ENCODE results near the gene RNU6-9. TPM values are rescaled to one million over a fixed set of nuclear protein-coding genes. Genes with fewer than 3 reads are reported as not detected.

Gene RNU6-9
- total RNA-seq, 1 donor: not detected

- H3K79me2 ChIP-seq (ENCODE audit: insufficient read depth, low read length): peaks cover 4% of the 10 kb centered on the region
- no peaks in the 10 kb centered on the region for H4K20me1 ChIP-seq (ENCODE audit: insufficient read depth, low read length)
- no peaks in the 10 kb centered on the region for H3K9me3 ChIP-seq (ENCODE audit: low read depth, low read length)
- no peaks in the 10 kb centered on the region for H3K4me1 ChIP-seq (ENCODE audit: insufficient read depth, low read length)
- no peak overlapping the region for H3K4me3 ChIP-seq (ENCODE audit: insufficient read depth, low read length)
- no peak overlapping the region for H3K27ac ChIP-seq (ENCODE audit: low read depth, low read length)
- DNase-seq (ENCODE audit: insufficient read length, low spot score, missing footprints): no peak
- TF ChIP-seq CTCF (IDR thresholded peaks at IDR 0.05; ENCODE audit: extremely low read depth, low read depth, low read length): no peak
- no peak overlapping the region for H3K4me2 ChIP-seq (ENCODE audit: insufficient read depth, low read length)
- H3K36me3 ChIP-seq (ENCODE audit: insufficient read depth, low read length): peaks cover 44% of the 10 kb centered on the region
- no peak overlapping the region for H2AFZ ChIP-seq (ENCODE audit: low read length)
- no peaks in the 10 kb centered on the region for H3K27me3 ChIP-seq (ENCODE audit: insufficient read depth, low read length)
Observed at GRCh38 chr19:884420-885211, 8.7 kb upstream of the RNU6-9 start.

- Histone ChIP-seq H3K79me2 (ENCODE audit: insufficient read depth, low read length) (peaks cover 8% of the 10 kb centered on the region), H3K4me3 (ENCODE audit: insufficient read depth, low read length) (no peak overlapping the region), H3K9me3 (ENCODE audit: low read depth, low read length) (no peaks in the 10 kb centered on the region), H3K36me3 (ENCODE audit: insufficient read depth, low read length) (peaks cover 44% of the 10 kb centered on the region), H3K27ac (ENCODE audit: low read depth, low read length) (no peak overlapping the region), H3K4me2 (ENCODE audit: insufficient read depth, low read length) (no peak overlapping the region), H3K27me3 (ENCODE audit: insufficient read depth, low read length) (no peaks in the 10 kb centered on the region), H3K4me1 (ENCODE audit: insufficient read depth, low read length) (no peaks in the 10 kb centered on the region), H4K20me1 (ENCODE audit: insufficient read depth, low read length) (peaks cover 4% of the 10 kb centered on the region), H2AFZ (ENCODE audit: low read length) (no peak overlapping the region)
- TF ChIP-seq CTCF (IDR thresholded peaks at IDR 0.05; ENCODE audit: extremely low read depth, low read depth, low read length): no peak
- no peak for DNase-seq (ENCODE audit: insufficient read length, low spot score, missing footprints)
Observed at GRCh38 chr19:885536-886224, 7.6 kb upstream of the RNU6-9 start.

- H3K4me2 ChIP-seq (ENCODE audit: insufficient read depth, low read length): no peak overlapping the region
- H3K36me3 ChIP-seq (ENCODE audit: insufficient read depth, low read length): peaks cover 32% of the 10 kb centered on the region
- peaks cover 20% of the 10 kb centered on the region for H3K79me2 ChIP-seq (ENCODE audit: insufficient read depth, low read length)
- peak; percentile 95 for DNase-seq (ENCODE audit: insufficient read length, low spot score, missing footprints)
- H2AFZ ChIP-seq (ENCODE audit: low read length): no peak overlapping the region
- H3K9me3 ChIP-seq (ENCODE audit: low read depth, low read length): no peaks in the 10 kb centered on the region
- H3K27me3 ChIP-seq (ENCODE audit: insufficient read depth, low read length): no peaks in the 10 kb centered on the region
- H4K20me1 ChIP-seq (ENCODE audit: insufficient read depth, low read length): peaks cover 4% of the 10 kb centered on the region
- H3K4me3 ChIP-seq (ENCODE audit: insufficient read depth, low read length): no peak overlapping the region
- H3K4me1 ChIP-seq (ENCODE audit: insufficient read depth, low read length): peaks cover 2% of the 10 kb centered on the region
- H3K27ac ChIP-seq (ENCODE audit: low read depth, low read length): no peak overlapping the region
- TF ChIP-seq CTCF (IDR thresholded peaks at IDR 0.05; ENCODE audit: extremely low read depth, low read depth, low read length): no peak
Observed at GRCh38 chr19:887072-887471, 6.2 kb upstream of the RNU6-9 start.

GRCh38 chr19:887599-887998 is 5.7 kb upstream of the RNU6-9 start:
- Histone ChIP-seq H4K20me1 (ENCODE audit: insufficient read depth, low read length) (peaks cover 4% of the 10 kb centered on the region), H3K27me3 (ENCODE audit: insufficient read depth, low read length) (no peaks in the 10 kb centered on the region), H3K79me2 (ENCODE audit: insufficient read depth, low read length) (peaks cover 25% of the 10 kb centered on the region), H3K27ac (ENCODE audit: low read depth, low read length) (no peak overlapping the region), H3K36me3 (ENCODE audit: insufficient read depth, low read length) (peaks cover 29% of the 10 kb centered on the region), H3K4me3 (ENCODE audit: insufficient read depth, low read length) (no peak overlapping the region), H2AFZ (ENCODE audit: low read length) (no peak overlapping the region), H3K4me2 (ENCODE audit: insufficient read depth, low read length) (no peak overlapping the region), H3K4me1 (ENCODE audit: insufficient read depth, low read length) (peaks cover 5% of the 10 kb centered on the region), H3K9me3 (ENCODE audit: low read depth, low read length) (no peaks in the 10 kb centered on the region)
- TF ChIP-seq CTCF (IDR thresholded peaks at IDR 0.05; ENCODE audit: extremely low read depth, low read depth, low read length): no peak
- DNase-seq (ENCODE audit: insufficient read length, low spot score, missing footprints): no peak

Measured in osteoblast (primary cell).